H1 (cell line): ENCODE measurements around the gene BMPR1A. TPM values are rescaled to one million over a fixed set of nuclear protein-coding genes. Genes with fewer than 3 reads are reported as not detected.

Source experiments
- SP2 ChIP-seq: IDR thresholded peaks from 2 replicates; pipeline ENCODE4 v1.6.1; 2012; ENCODE audit warnings: mild to moderate bottlenecking, low read length, inconsistent platforms
- polyA plus RNA-seq, 7 experiments: library from polyadenylated mRNA; depleted of rRNA in 3 of 7; stranded (reverse) in 5 of 7; unstranded in 2 of 7; fragments of >200 nt in 5 of 7; fragments of 200-250 nt in 2 of 7; gene quantifications; 1 replicate in 5 of 7; 2 replicates in 1 of 7; 4 replicates in 1 of 7; pipeline versions ENCODE4 v1.2.1 to v1.2.3, GENCODE V29; 2011 to 2013; ENCODE audit warnings: missing spikeins in 2 of 7, mixed read lengths in 2 of 7
- total RNA-seq: library from RNA; stranded (reverse); fragmentation: NEBNext Ultra II Directional; extraction: Animal tissue kit (Norgen Biotek cat#: 25700); gene quantifications from 2 replicates; pipeline ENCODE4 v1.2.1, GENCODE V29; 2021
- TF ChIP-seq, protein P1 (sequence below): IDR thresholded peaks from 2 replicates; pipeline ENCODE4 v1.6.1; 2012; ENCODE audit warnings: low read length, inconsistent platforms

Gene BMPR1A
- total and polyA plus RNA-seq, 2 of the 8 experiments (the other 6 are each of a cell fraction or from before 2014, with no cell fraction given): 34.4 to 129 TPM

DNA sequence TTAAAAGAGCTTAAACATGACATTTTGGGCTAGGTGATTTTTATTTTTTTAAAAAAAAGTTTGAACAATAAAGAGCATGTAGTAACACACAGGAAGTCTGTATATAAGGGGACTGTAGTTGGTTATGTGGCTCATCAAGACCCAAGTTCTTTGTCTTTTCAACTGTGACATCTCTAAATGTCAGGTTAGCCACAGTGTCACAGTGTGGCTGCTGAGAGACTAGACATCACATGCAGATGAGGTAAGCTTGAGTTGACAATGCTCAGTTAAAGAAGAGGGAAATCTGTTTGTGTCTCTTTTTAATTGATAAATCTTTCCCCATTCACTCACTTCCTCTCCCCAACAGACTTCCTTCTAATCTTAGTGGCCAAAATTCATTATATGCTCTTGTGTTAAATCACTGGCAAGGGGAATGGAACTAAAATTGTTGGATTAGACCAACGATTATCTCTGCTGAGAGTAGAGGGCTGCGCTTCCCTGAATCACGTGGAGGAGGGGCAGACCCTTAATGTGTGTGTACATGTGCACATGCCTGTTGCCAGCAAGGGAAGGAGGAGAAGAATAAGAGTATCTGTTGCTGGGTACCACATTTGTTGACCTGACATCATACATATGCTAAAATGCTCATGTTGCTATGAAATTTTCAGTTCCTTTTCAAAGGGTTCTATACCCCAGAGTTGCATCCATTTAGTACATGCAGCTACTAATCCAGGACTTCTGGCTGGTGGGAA lies 122.7 kb downstream of the BMPR1A start (continued):
- TF ChIP-seq, protein P1, sequence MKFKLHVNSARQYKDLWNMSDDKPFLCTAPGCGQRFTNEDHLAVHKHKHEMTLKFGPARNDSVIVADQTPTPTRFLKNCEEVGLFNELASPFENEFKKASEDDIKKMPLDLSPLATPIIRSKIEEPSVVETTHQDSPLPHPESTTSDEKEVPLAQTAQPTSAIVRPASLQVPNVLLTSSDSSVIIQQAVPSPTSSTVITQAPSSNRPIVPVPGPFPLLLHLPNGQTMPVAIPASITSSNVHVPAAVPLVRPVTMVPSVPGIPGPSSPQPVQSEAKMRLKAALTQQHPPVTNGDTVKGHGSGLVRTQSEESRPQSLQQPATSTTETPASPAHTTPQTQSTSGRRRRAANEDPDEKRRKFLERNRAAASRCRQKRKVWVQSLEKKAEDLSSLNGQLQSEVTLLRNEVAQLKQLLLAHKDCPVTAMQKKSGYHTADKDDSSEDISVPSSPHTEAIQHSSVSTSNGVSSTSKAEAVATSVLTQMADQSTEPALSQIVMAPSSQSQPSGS: no peak
- no peak for TF ChIP-seq SP2
